ENCODE measurements around the gene SNCB. TPM values are rescaled to one million over a fixed set of nuclear protein-coding genes. Genes with fewer than 3 reads are reported as not detected.

The SNCB gene
- total and polyA plus RNA-seq, 2 donors from 2014 or later = not detected

- intact Hi-C loops (cut with DNase I) = no loop called here
- Histone ChIP-seq H3K4me1 (ENCODE audit: control insufficient read depth in 2 of 3, insufficient read depth in 2 of 3, low read depth in 1 of 3, low read length in 3 of 3) (peaks cover 0 to 2% (median 0%) of the 10 kb centered on the region in 3 donors), H3K4me3 (ENCODE audit: low read length in 3 of 3) (no peak overlapping the region), H3K9ac (ENCODE audit: low read length in 3 of 3) (no peak overlapping the region), H3K36me3 (ENCODE audit: control insufficient read depth in 2 of 3, insufficient read depth in 3 of 3, low read length in 3 of 3) (no peaks in the 10 kb centered on the region), H3K27ac (ENCODE audit: low read depth in 2 of 2, low read length in 2 of 2) (no peak overlapping the region), H3K27me3 (ENCODE audit: control insufficient read depth, insufficient read depth, low read length) (no peaks in the 10 kb centered on the region), H3K9me3 (ENCODE audit: control insufficient read depth in 2 of 3, insufficient read depth in 1 of 3, low read length in 3 of 3) (no peaks in the 10 kb centered on the region)
- no peak for TF ChIP-seq CTCF (IDR thresholded peaks at IDR 0.05; ENCODE audit: borderline replicate concordance, extremely low read depth, insufficient read depth)
- no peak for FAIRE-seq
- DNase-seq = peak in 1 of 5 donors; percentile 17
Observed at GRCh38 chr5:176671399-176671798, 41.1 kb upstream of the SNCB start.

GRCh38 chr5:176670449-176670848 lies 40.1 kb upstream of the SNCB start:
- intact Hi-C loops (cut with DNase I) = no loop called here
- TF ChIP-seq CTCF (IDR thresholded peaks at IDR 0.05; ENCODE audit: borderline replicate concordance, extremely low read depth, insufficient read depth) = no peak
- Histone ChIP-seq H3K27me3 (ENCODE audit: control insufficient read depth, insufficient read depth, low read length) (no peaks in the 10 kb centered on the region), H3K9me3 (ENCODE audit: control insufficient read depth in 2 of 3, insufficient read depth in 1 of 3, low read length in 3 of 3) (no peaks in the 10 kb centered on the region), H3K27ac (ENCODE audit: low read depth in 2 of 2, low read length in 2 of 2) (no peak overlapping the region), H3K4me1 (ENCODE audit: control insufficient read depth in 2 of 3, insufficient read depth in 2 of 3, low read depth in 1 of 3, low read length in 3 of 3) (no peaks in the 10 kb centered on the region), H3K9ac (ENCODE audit: low read length in 3 of 3) (no peak overlapping the region), H3K4me3 (ENCODE audit: low read length in 3 of 3) (no peak overlapping the region), H3K36me3 (ENCODE audit: control insufficient read depth in 2 of 3, insufficient read depth in 3 of 3, low read length in 3 of 3) (no peaks in the 10 kb centered on the region)
- no peak for FAIRE-seq
- peak in 1 of 5 donors; percentile 18 for DNase-seq

- Histone ChIP-seq H3K9ac (ENCODE audit: low read length in 3 of 3) (no peak overlapping the region), H3K27ac (ENCODE audit: low read depth in 2 of 2, low read length in 2 of 2) (no peak overlapping the region), H3K4me1 (ENCODE audit: control insufficient read depth in 2 of 3, insufficient read depth in 2 of 3, low read depth in 1 of 3, low read length in 3 of 3) (no peaks in the 10 kb centered on the region), H3K9me3 (ENCODE audit: control insufficient read depth in 2 of 3, insufficient read depth in 1 of 3, low read length in 3 of 3) (no peaks in the 10 kb centered on the region), H3K36me3 (ENCODE audit: control insufficient read depth in 2 of 3, insufficient read depth in 3 of 3, low read length in 3 of 3) (no peaks in the 10 kb centered on the region), H3K4me3 (ENCODE audit: low read length in 3 of 3) (no peak overlapping the region), H3K27me3 (ENCODE audit: control insufficient read depth, insufficient read depth, low read length) (no peaks in the 10 kb centered on the region)
- intact Hi-C loops (cut with DNase I) = no loop called here
- TF ChIP-seq CTCF (IDR thresholded peaks at IDR 0.05; ENCODE audit: borderline replicate concordance, extremely low read depth, insufficient read depth) = no peak
- no peak for FAIRE-seq
- no peak for DNase-seq
Observed at GRCh38 chr5:176667637-176668036, 37.3 kb upstream of the SNCB start.

- no peak for TF ChIP-seq CTCF (IDR thresholded peaks at IDR 0.05; ENCODE audit: borderline replicate concordance, extremely low read depth, insufficient read depth)
- no peaks in the 10 kb centered on the region for H3K36me3 ChIP-seq (ENCODE audit: control insufficient read depth in 2 of 3, insufficient read depth in 3 of 3, low read length in 3 of 3)
- DNase-seq = no peak
- H3K4me3 ChIP-seq (ENCODE audit: low read length in 3 of 3) = no peak overlapping the region
- H3K4me1 ChIP-seq (ENCODE audit: control insufficient read depth in 2 of 3, insufficient read depth in 2 of 3, low read depth in 1 of 3, low read length in 3 of 3) = peaks cover 0 to 4% (median 0%) of the 10 kb centered on the region in 3 donors
- H3K9me3 ChIP-seq (ENCODE audit: control insufficient read depth in 2 of 3, insufficient read depth in 1 of 3, low read length in 3 of 3) = no peaks in the 10 kb centered on the region
- H3K27ac ChIP-seq (ENCODE audit: low read depth in 2 of 2, low read length in 2 of 2) = no peak overlapping the region
- H3K9ac ChIP-seq (ENCODE audit: low read length in 3 of 3) = no peak overlapping the region
- no peaks in the 10 kb centered on the region for H3K27me3 ChIP-seq (ENCODE audit: control insufficient read depth, insufficient read depth, low read length)
- no peak for FAIRE-seq
- intact Hi-C loops (cut with DNase I) = no loop called here
Observed at GRCh38 chr5:176665517-176665916, 35.2 kb upstream of the SNCB start.

Measured in kidney (tissue), 14 donors.